ENCODE data around the gene RARB. TPM values are rescaled to one million over a fixed set of nuclear protein-coding genes. Genes with fewer than 3 reads are reported as not detected.

The RARB gene
- total and polyA plus RNA-seq, 2 experiments from 2014 or later, result 0.14 to 0.42 TPM

DNA sequence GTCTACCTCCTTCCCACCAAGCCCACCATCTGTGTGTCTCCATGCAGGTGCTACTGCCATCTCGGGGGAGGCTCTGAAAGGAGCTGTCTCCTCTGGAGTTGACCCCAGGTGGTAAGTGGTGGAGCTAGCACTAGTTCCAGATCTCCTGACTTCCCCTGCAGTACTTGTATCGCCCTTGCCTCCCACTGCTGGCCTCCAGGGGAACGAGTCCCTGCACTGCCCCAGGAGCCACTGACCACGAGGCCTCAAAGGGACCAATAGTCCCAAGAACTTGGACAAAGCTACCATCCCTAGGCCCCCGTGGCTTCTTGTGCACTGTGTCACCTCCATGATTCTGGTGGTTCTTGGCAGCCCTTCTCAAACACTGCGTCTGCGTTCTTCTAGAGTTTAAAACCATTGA is 137.7 kb downstream of the RARB start:
- H3K4me2 ChIP-seq, result no peak overlapping the region
- peaks cover 12% of the 10 kb centered on the region for H3K27me3 Mint-ChIP-seq (ENCODE audit: insufficient read depth, low read depth, poor library complexity)

DNA sequence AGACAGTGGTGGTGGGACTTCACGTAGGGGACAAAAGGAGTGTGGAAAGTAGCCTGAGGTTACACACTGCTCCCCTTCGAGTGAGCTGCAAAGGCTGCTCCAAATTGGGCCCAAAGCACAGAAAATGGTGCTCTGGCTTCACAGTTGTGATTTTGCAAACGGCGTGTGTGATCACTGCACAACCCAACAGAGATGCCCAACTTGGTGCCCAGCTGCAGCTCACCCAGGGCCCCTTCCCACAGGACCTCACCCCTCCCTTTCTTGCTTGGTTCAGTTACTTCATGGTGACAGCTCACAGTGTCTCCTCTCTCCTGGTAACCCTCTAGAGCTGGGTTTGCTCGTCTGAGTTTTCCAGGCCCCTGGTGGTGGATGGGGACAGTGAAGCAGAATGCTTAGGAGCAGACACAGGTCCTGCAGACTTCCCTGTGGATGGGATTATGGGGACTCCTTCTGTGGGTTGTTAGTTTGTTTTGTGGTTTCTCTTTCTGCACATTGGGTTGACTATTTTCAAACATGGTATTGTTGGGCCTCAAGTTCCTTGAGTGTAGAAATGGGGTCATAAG is 138.4 kb downstream of the RARB start:
- Histone ChIP-seq H4K20me1 (replicated peaks; ENCODE audit: insufficient read depth) (no peaks in the 10 kb centered on the region), H3K4me1 (ENCODE audit: insufficient read depth) (no peaks in the 10 kb centered on the region), H3F3A (replicated peaks; ENCODE audit: low read depth) (no peaks in the 10 kb centered on the region), H3K4me3 (no peak overlapping the region), H3K79me2 (replicated peaks; ENCODE audit: insufficient read depth) (no peaks in the 10 kb centered on the region), H3K27me3 (ENCODE audit: insufficient read depth) (no peaks in the 10 kb centered on the region), H3K4me2 (no peak overlapping the region), H3K27ac (ENCODE audit: low read depth) (no peak overlapping the region), H3K9me2 (ENCODE audit: insufficient read depth) (no peaks in the 10 kb centered on the region), H2AFZ (no peak overlapping the region), H3K36me3 (ENCODE audit: insufficient read depth) (no peaks in the 10 kb centered on the region)
- Mint-ChIP-seq H3K27me3 (ENCODE audit: insufficient read depth, low read depth, poor library complexity) (peaks cover 12% of the 10 kb centered on the region), H3K27ac (no peak overlapping the region), H3K36me3 (ENCODE audit: low read depth) (no peaks in the 10 kb centered on the region), H3K4me1 (no peaks in the 10 kb centered on the region), H3K9me3 (no peaks in the 10 kb centered on the region), H3K4me3 (no peak overlapping the region)
- TF ChIP-seq STAT1 (IDR thresholded peaks at IDR 0.05; ENCODE audit: unreplicated experiment), result no peak
- TF ChIP-seq, protein P1, sequence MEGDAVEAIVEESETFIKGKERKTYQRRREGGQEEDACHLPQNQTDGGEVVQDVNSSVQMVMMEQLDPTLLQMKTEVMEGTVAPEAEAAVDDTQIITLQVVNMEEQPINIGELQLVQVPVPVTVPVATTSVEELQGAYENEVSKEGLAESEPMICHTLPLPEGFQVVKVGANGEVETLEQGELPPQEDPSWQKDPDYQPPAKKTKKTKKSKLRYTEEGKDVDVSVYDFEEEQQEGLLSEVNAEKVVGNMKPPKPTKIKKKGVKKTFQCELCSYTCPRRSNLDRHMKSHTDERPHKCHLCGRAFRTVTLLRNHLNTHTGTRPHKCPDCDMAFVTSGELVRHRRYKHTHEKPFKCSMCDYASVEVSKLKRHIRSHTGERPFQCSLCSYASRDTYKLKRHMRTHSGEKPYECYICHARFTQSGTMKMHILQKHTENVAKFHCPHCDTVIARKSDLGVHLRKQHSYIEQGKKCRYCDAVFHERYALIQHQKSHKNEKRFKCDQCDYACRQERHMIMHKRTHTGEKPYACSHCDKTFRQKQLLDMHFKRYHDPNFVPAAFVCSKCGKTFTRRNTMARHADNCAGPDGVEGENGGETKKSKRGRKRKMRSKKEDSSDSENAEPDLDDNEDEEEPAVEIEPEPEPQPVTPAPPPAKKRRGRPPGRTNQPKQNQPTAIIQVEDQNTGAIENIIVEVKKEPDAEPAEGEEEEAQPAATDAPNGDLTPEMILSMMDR (conservative IDR thresholded peaks at IDR 0.05; ENCODE audit: low read depth in 2 of 2), result peak; percentile 10 to 41; a peak in 1 of 4 replicates
- DNase-seq (ENCODE audit: low spot score) (peak; percentile 31), ATAC-seq (peak; percentile 75)

More for the DNA sequence above, 137.7 kb downstream of the RARB start:
- Mint-ChIP-seq H3K4me3 (no peak overlapping the region), H3K27ac (no peak overlapping the region), H3K9me3 (no peaks in the 10 kb centered on the region), H3K4me1 (no peaks in the 10 kb centered on the region), H3K36me3 (ENCODE audit: low read depth) (no peaks in the 10 kb centered on the region)
- TF ChIP-seq EZH2 (IDR thresholded peaks at IDR 0.05; ENCODE audit: low read depth, unreplicated experiment) (no peak), ZNF331 (CRISPR knock-in tag; IDR thresholded peaks at IDR 0.05; ENCODE audit: low read depth) (no peak), STAT1 (IDR thresholded peaks at IDR 0.05; ENCODE audit: unreplicated experiment) (no peak), EZH2phosphoT487 (IDR thresholded peaks at IDR 0.05; ENCODE audit: unreplicated experiment) (no peak), CREB1 (CRISPR knock-in tag; IDR thresholded peaks at IDR 0.05; ENCODE audit: low read depth) (no peak)
- Histone ChIP-seq H3F3A (replicated peaks; ENCODE audit: low read depth) (no peaks in the 10 kb centered on the region), H3K4me1 (ENCODE audit: insufficient read depth) (no peaks in the 10 kb centered on the region), H3K4me3 (no peak overlapping the region), H3K27ac (ENCODE audit: low read depth) (no peak overlapping the region), H3K36me3 (ENCODE audit: insufficient read depth) (no peaks in the 10 kb centered on the region), H2AFZ (no peak overlapping the region), H3K27me3 (ENCODE audit: insufficient read depth) (no peaks in the 10 kb centered on the region), H4K20me1 (replicated peaks; ENCODE audit: insufficient read depth) (no peaks in the 10 kb centered on the region), H3K9me2 (ENCODE audit: insufficient read depth) (no peaks in the 10 kb centered on the region), H3K79me2 (replicated peaks; ENCODE audit: insufficient read depth) (no peaks in the 10 kb centered on the region)
- DNase-seq (ENCODE audit: low spot score) (no peak), ATAC-seq (no peak)

DNA sequence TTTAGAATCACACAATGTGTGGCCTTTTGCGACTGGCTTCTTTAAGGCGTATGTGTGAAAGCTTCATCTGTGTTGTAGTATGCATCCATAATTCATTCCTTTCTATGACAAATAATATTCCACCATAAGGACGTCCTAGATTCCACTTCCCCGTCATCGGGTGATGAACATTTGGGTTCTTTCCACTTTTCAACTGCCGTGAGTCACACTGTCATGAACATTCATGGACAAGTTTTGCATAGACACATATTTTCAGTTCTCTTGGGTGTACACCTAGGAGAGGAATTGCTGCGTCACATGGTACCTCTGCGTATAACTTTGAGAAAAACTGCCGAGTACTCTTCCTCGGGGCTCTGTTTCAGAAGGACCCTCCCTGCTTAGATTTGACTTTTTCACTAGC is 139.3 kb downstream of the RARB start:
- TF ChIP-seq STAT1 (IDR thresholded peaks at IDR 0.05; ENCODE audit: unreplicated experiment), result no peak
- Histone ChIP-seq H3K27me3 (ENCODE audit: insufficient read depth) (no peaks in the 10 kb centered on the region), H3K79me2 (replicated peaks; ENCODE audit: insufficient read depth) (no peaks in the 10 kb centered on the region), H2AFZ (no peak overlapping the region), H3K4me3 (no peak overlapping the region), H3K36me3 (ENCODE audit: insufficient read depth) (no peaks in the 10 kb centered on the region), H3F3A (replicated peaks; ENCODE audit: low read depth) (no peaks in the 10 kb centered on the region), H4K20me1 (replicated peaks; ENCODE audit: insufficient read depth) (no peaks in the 10 kb centered on the region), H3K4me1 (ENCODE audit: insufficient read depth) (no peaks in the 10 kb centered on the region), H3K27ac (ENCODE audit: low read depth) (no peak overlapping the region), H3K9me2 (ENCODE audit: insufficient read depth) (no peaks in the 10 kb centered on the region), H3K4me2 (no peak overlapping the region)
- H3K4me3 Mint-ChIP-seq, result no peak overlapping the region
- ATAC-seq, result no peak
- H3K4me1 Mint-ChIP-seq, result no peaks in the 10 kb centered on the region
- H3K9me3 Mint-ChIP-seq, result no peaks in the 10 kb centered on the region
- peaks cover 12% of the 10 kb centered on the region for H3K27me3 Mint-ChIP-seq (ENCODE audit: insufficient read depth, low read depth, poor library complexity)
- H3K36me3 Mint-ChIP-seq (ENCODE audit: low read depth), result no peaks in the 10 kb centered on the region
- DNase-seq (ENCODE audit: low spot score), result no peak
- H3K27ac Mint-ChIP-seq, result no peak overlapping the region

Measured in GM23338 (cell line).